HepG2 (cell line): Measurements from ENCODE around the gene NDUFA5. TPM values are rescaled to one million over a fixed set of nuclear protein-coding genes. Genes with fewer than 3 reads are reported as not detected.

Source experiments
- ATM ChIP-seq: fragments of 450-650 bp; IDR thresholded peaks from 2 replicates; pipeline ENCODE4 v1.7.1; 2017; ENCODE audit warnings: mild to moderate bottlenecking, borderline replicate concordance
- ELF4 ChIP-seq: sonication (generic); formaldehyde crosslinking; IDR thresholded peaks from 2 replicates; pipeline ENCODE4 v1.5.0; 2020; ENCODE audit warnings: missing genetic modification reagents, mild to moderate bottlenecking, moderate library complexity, borderline replicate concordance
- FOXA3 ChIP-seq: IDR thresholded peaks from 2 replicates; pipeline ENCODE4 v1.6.1; 2016; ENCODE audit warnings: missing genetic modification reagents, missing compliant biosample characterization
- JUNB ChIP-seq: sonication (generic); formaldehyde crosslinking; IDR thresholded peaks from 2 replicates; pipeline ENCODE4 v1.8.0; 2022; ENCODE audit warnings: missing genetic modification reagents, mild to moderate bottlenecking, borderline replicate concordance
- MED13 ChIP-seq: sonication (generic); formaldehyde crosslinking; IDR thresholded peaks from 2 replicates; pipeline ENCODE4 v1.5.0; 2020; ENCODE audit warnings: missing genetic modification reagents
- NR2F1 ChIP-seq, 2 experiments: fragments of 450-650 bp in 1 of 2; formaldehyde crosslinking in 1 of 2; IDR thresholded peaks; 2 replicates each; pipeline versions ENCODE4 v1.5.0 to v1.6.1; 2016 to 2020; ENCODE audit warnings: mild to moderate bottlenecking in 1 of 2, missing compliant biosample characterization in 1 of 2, missing genetic modification reagents in 1 of 2, moderate library complexity in 1 of 2
- PITX1 ChIP-seq: sonication (generic); formaldehyde crosslinking; IDR thresholded peaks from 2 replicates; pipeline ENCODE4 v1.5.1; 2020; ENCODE audit warnings: mild to moderate bottlenecking, missing genetic modification reagents
- SP5 ChIP-seq: IDR thresholded peaks from 2 replicates; pipeline ENCODE4 v1.6.1; 2016; ENCODE audit warnings: low read depth, borderline replicate concordance
- STAG1 ChIP-seq: sonication (generic); formaldehyde crosslinking; IDR thresholded peaks from 2 replicates; pipeline ENCODE4 v1.4.0; 2020; ENCODE audit warnings: missing genetic modification reagents
- TRIM24 ChIP-seq: sonication (generic); formaldehyde crosslinking; IDR thresholded peaks from 2 replicates; pipeline ENCODE4 v1.8.0; 2022; ENCODE audit warnings: mild to moderate bottlenecking, missing genetic modification reagents
- ZBTB21 ChIP-seq: sonication (generic); formaldehyde crosslinking; IDR thresholded peaks from 2 replicates; pipeline ENCODE4 v1.4.0; 2020; ENCODE audit warnings: missing genetic modification reagents
- ZNF292 ChIP-seq: sonication (generic); formaldehyde crosslinking; IDR thresholded peaks from 2 replicates; pipeline ENCODE4 v1.8.1; 2022; ENCODE audit warnings: mild to moderate bottlenecking, low read depth, missing genetic modification reagents, borderline replicate concordance
- ZNF576 ChIP-seq: sonication (generic); formaldehyde crosslinking; IDR thresholded peaks from 2 replicates; pipeline ENCODE4 v1.4.0; 2020; ENCODE audit warnings: mild to moderate bottlenecking, missing genetic modification reagents
- ZNF746 ChIP-seq: sonication (generic); formaldehyde crosslinking; IDR thresholded peaks from 2 replicates; pipeline ENCODE4 v1.8.0; 2022; ENCODE audit warnings: mild to moderate bottlenecking, missing genetic modification reagents
- polyA plus RNA-seq, 8 experiments: library from polyadenylated mRNA; depleted of rRNA in 3 of 8; stranded (reverse) in 7 of 8; unstranded in 1 of 8; fragments of >200 nt; fragmentation: Illumina TruSeq in 4 of 8; extraction: Trizol in 4 of 8; gene quantifications; 2 replicates each; pipeline versions ENCODE4 v1.2.1 to v1.2.3, GENCODE V29; 2011 to 2016; ENCODE audit warnings: low read depth in 4 of 8, missing spikeins in 1 of 8, mixed read lengths in 1 of 8; ENCODE audit not compliant: insufficient read depth in 1 of 8
- total RNA-seq, 5 experiments: library from RNA; depleted of rRNA; stranded (reverse); fragments of >200 nt; fragmentation: Illumina TruSeq; extraction: Trizol; gene quantifications; 2 replicates each; pipeline ENCODE4 v1.2.3, GENCODE V29; 2016; ENCODE audit warnings: low read depth in 1 of 5
- TF ChIP-seq, protein P1 (sequence below): sonication (generic); formaldehyde crosslinking; IDR thresholded peaks from 2 replicates; pipeline ENCODE4 v1.4.0; 2020; ENCODE audit warnings: missing genetic modification reagents, borderline replicate concordance
- TF ChIP-seq, protein P2 (sequence below): sonication (generic); formaldehyde crosslinking; IDR thresholded peaks from 2 replicates; pipeline ENCODE4 v1.5.0; 2020; ENCODE audit warnings: mild to moderate bottlenecking, missing genetic modification reagents, moderate library complexity
- TF ChIP-seq, protein P3 (sequence below), 2 experiments: sonication (generic) in 1 of 2; formaldehyde crosslinking in 1 of 2; IDR thresholded peaks; 2 replicates each; pipeline versions ENCODE4 v1.4.0 to v1.6.1; 2018 to 2020; ENCODE audit warnings: missing genetic modification reagents in 2 of 2, borderline replicate concordance in 1 of 2, low read depth in 1 of 2, mild to moderate bottlenecking in 1 of 2, missing biosample characterization in 1 of 2
- TF ChIP-seq, protein P4 (sequence below): sonication (generic); formaldehyde crosslinking; IDR thresholded peaks from 2 replicates; pipeline ENCODE4 v1.9.0; 2021; ENCODE audit warnings: missing genetic modification reagents, borderline replicate concordance
- TF ChIP-seq, protein P5 (sequence below): sonication (generic); formaldehyde crosslinking; IDR thresholded peaks from 2 replicates; pipeline ENCODE4 v1.5.0; 2020; ENCODE audit warnings: mild to moderate bottlenecking, missing genetic modification reagents

The NDUFA5 gene
- total and polyA plus RNA-seq, 2 of the 13 experiments (the other 11 are each of a cell fraction or from before 2014, with no cell fraction given), result 16.9 to 55.9 TPM

DNA sequence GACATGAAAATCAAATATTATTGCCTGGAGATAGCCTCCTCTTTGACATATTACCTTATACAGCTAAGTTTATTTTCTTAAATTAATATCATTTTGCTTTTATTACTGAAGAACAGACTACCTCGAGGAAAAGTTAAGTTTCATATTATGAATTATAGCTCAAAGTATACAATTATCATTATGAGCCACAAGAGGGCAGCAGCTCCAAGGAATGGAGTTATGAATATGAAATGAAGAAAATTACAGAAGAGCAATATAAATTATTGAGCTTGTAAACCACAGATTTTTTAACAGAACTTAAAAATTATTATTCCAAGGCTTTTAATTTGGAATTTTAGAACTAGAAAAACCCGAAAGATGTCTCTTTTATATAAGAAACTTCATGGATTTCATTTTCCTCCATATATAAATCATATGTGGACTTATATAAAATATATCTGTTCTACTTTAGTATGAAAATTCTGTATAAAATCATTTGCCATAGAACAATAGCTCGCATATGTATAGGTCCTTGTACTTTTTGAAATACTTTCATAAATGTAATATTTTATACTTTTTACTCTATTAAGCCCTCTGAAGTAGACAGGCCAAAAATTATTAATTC, 63.3 kb downstream of the NDUFA5 start (continued):
- TF ChIP-seq, protein P1, sequence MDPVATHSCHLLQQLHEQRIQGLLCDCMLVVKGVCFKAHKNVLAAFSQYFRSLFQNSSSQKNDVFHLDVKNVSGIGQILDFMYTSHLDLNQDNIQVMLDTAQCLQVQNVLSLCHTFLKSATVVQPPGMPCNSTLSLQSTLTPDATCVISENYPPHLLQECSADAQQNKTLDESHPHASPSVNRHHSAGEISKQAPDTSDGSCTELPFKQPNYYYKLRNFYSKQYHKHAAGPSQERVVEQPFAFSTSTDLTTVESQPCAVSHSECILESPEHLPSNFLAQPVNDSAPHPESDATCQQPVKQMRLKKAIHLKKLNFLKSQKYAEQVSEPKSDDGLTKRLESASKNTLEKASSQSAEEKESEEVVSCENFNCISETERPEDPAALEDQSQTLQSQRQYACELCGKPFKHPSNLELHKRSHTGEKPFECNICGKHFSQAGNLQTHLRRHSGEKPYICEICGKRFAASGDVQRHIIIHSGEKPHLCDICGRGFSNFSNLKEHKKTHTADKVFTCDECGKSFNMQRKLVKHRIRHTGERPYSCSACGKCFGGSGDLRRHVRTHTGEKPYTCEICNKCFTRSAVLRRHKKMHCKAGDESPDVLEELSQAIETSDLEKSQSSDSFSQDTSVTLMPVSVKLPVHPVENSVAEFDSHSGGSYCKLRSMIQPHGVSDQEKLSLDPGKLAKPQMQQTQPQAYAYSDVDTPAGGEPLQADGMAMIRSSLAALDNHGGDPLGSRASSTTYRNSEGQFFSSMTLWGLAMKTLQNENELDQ (CRISPR knock-in tag), result no peak
- TF ChIP-seq, protein P2, sequence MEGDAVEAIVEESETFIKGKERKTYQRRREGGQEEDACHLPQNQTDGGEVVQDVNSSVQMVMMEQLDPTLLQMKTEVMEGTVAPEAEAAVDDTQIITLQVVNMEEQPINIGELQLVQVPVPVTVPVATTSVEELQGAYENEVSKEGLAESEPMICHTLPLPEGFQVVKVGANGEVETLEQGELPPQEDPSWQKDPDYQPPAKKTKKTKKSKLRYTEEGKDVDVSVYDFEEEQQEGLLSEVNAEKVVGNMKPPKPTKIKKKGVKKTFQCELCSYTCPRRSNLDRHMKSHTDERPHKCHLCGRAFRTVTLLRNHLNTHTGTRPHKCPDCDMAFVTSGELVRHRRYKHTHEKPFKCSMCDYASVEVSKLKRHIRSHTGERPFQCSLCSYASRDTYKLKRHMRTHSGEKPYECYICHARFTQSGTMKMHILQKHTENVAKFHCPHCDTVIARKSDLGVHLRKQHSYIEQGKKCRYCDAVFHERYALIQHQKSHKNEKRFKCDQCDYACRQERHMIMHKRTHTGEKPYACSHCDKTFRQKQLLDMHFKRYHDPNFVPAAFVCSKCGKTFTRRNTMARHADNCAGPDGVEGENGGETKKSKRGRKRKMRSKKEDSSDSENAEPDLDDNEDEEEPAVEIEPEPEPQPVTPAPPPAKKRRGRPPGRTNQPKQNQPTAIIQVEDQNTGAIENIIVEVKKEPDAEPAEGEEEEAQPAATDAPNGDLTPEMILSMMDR (CRISPR knock-in tag), result peak; percentile 56
- TF ChIP-seq, protein P3, sequence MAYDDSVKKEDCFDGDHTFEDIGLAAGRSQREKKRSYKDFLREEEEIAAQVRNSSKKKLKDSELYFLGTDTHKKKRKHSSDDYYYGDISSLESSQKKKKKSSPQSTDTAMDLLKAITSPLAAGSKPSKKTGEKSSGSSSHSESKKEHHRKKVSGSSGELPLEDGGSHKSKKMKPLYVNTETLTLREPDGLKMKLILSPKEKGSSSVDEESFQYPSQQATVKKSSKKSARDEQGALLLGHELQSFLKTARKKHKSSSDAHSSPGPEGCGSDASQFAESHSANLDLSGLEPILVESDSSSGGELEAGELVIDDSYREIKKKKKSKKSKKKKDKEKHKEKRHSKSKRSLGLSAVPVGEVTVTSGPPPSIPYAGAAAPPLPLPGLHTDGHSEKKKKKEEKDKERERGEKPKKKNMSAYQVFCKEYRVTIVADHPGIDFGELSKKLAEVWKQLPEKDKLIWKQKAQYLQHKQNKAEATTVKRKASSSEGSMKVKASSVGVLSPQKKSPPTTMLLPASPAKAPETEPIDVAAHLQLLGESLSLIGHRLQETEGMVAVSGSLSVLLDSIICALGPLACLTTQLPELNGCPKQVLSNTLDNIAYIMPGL (CRISPR knock-in tag; IDR thresholded peaks at IDR 0.05; ENCODE audit: borderline replicate concordance in 1 of 2, low read depth in 1 of 2), result no peak
- TF ChIP-seq, protein P4, sequence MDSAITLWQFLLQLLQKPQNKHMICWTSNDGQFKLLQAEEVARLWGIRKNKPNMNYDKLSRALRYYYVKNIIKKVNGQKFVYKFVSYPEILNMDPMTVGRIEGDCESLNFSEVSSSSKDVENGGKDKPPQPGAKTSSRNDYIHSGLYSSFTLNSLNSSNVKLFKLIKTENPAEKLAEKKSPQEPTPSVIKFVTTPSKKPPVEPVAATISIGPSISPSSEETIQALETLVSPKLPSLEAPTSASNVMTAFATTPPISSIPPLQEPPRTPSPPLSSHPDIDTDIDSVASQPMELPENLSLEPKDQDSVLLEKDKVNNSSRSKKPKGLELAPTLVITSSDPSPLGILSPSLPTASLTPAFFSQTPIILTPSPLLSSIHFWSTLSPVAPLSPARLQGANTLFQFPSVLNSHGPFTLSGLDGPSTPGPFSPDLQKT (CRISPR knock-in tag), result no peak
- TF ChIP-seq ATM (no peak), ZBTB21 (CRISPR knock-in tag) (no peak), STAG1 (CRISPR knock-in tag) (peak; percentile 65), FOXA3 (CRISPR knock-in tag) (no peak), PITX1 (CRISPR knock-in tag) (no peak), JUNB (CRISPR knock-in tag) (no peak), SP5 (no peak), ELF4 (no peak), MED13 (CRISPR knock-in tag) (no peak), ZNF292 (no peak), TRIM24 (CRISPR knock-in tag) (no peak), ZNF576 (CRISPR knock-in tag) (no peak), ZNF746 (CRISPR knock-in tag) (no peak), NR2F1 (CRISPR knock-in tag; IDR thresholded peaks at IDR 0.05) (no peak)
- TF ChIP-seq, protein P5, sequence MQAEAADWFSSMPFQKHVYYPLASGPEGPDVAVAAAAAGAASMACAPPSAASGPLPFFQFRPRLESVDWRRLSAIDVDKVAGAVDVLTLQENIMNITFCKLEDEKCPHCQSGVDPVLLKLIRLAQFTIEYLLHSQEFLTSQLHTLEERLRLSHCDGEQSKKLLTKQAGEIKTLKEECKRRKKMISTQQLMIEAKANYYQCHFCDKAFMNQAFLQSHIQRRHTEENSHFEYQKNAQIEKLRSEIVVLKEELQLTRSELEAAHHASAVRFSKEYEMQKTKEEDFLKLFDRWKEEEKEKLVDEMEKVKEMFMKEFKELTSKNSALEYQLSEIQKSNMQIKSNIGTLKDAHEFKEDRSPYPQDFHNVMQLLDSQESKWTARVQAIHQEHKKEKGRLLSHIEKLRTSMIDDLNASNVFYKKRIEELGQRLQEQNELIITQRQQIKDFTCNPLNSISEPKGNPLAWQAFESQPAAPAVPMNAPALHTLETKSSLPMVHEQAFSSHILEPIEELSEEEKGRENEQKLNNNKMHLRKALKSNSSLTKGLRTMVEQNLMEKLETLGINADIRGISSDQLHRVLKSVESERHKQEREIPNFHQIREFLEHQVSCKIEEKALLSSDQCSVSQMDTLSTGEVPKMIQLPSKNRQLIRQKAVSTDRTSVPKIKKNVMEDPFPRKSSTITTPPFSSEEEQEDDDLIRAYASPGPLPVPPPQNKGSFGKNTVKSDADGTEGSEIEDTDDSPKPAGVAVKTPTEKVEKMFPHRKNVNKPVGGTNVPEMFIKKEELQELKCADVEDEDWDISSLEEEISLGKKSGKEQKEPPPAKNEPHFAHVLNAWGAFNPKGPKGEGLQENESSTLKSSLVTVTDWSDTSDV, result no peak
